ENCODE results near the gene ZFAND3.
A peak's percentile ranks its signal among the peaks of the same experiment; 100 is the strongest.

ZFAND3 gene

GRCh38 chr6:37850260-37850659, 30.7 kb downstream of the ZFAND3 start:
- no peak for TF ChIP-seq CTCF (conservative IDR thresholded peaks at IDR 0.05; ENCODE audit: low read depth, low read length)
- no peak for DNase-seq (ENCODE audit: low read depth)
- no peak overlapping the region for H3K4me3 ChIP-seq (ENCODE audit: low read depth, low read length)

- no peak for TF ChIP-seq CTCF (conservative IDR thresholded peaks at IDR 0.05; ENCODE audit: low read depth, low read length)
- no peak overlapping the region for H3K4me3 ChIP-seq (ENCODE audit: low read depth, low read length)
- no peak for DNase-seq (ENCODE audit: low read depth)
Observed at GRCh38 chr6:37850728-37851285, 31.3 kb downstream of the ZFAND3 start.

GRCh38 chr6:37851997-37852524, 32.5 kb downstream of the ZFAND3 start:
- H3K4me3 ChIP-seq (ENCODE audit: low read depth, low read length), result no peak overlapping the region
- DNase-seq (ENCODE audit: low read depth), result no peak
- no peak for TF ChIP-seq CTCF (conservative IDR thresholded peaks at IDR 0.05; ENCODE audit: low read depth, low read length)

- no peak for TF ChIP-seq CTCF (conservative IDR thresholded peaks at IDR 0.05; ENCODE audit: low read depth, low read length)
- no peak overlapping the region for H3K4me3 ChIP-seq (ENCODE audit: low read depth, low read length)
- DNase-seq (ENCODE audit: low read depth), result no peak
Observed at GRCh38 chr6:37856285-37856684, 36.8 kb downstream of the ZFAND3 start.

GRCh38 chr6:37858363-37858762, 38.8 kb downstream of the ZFAND3 start:
- DNase-seq (ENCODE audit: low read depth), result no peak
- no peak overlapping the region for H3K4me3 ChIP-seq (ENCODE audit: low read depth, low read length)
- no peak for TF ChIP-seq CTCF (conservative IDR thresholded peaks at IDR 0.05; ENCODE audit: low read depth, low read length)

- DNase-seq (ENCODE audit: low read depth), result peak; percentile 70
- H3K4me3 ChIP-seq (ENCODE audit: low read depth, low read length), result no peak overlapping the region
Observed at GRCh38 chr6:37860226-37860839, 40.8 kb downstream of the ZFAND3 start.

More at GRCh38 chr6:37860226-37860839, 40.8 kb downstream of the ZFAND3 start:
- peak; percentile 70 for TF ChIP-seq CTCF (conservative IDR thresholded peaks at IDR 0.05; ENCODE audit: low read depth, low read length)

All from choroid plexus epithelial cell (primary cell).